K562 (cell line): ENCODE results near the gene ATMIN. TPM values are rescaled to one million over a fixed set of nuclear protein-coding genes. Genes with fewer than 3 reads are reported as not detected.

Experiments used
- ATAC-seq: fragments of 200-7000 bp; cut with Tn5 transposase; 3 replicates; pipeline ENCODE4 v1.9.1; 2020; ENCODE audit warnings: moderate library complexity
- BruUV-seq: library from RNA; stranded (reverse); fragments of 400-500 nt; replicated peaks from 2 replicates; lab custom pipeline; 2021; lab: Mats Ljungman, UMichigan
- CTCF ChIA-PET: fragments of 300-600 bp; formaldehyde crosslinking; extraction: SDS; loops from one replicate; lab custom pipeline; 2021; ENCODE audit warnings: low intra/inter-chr PET ratio; lab: Yijun Ruan, JAX
- POLR2A ChIA-PET: fragments of 300-600, 350-650 bp; sonication (Branson Sonifier 250); formaldehyde crosslinking; extraction: SDS; loops from one replicate; lab custom pipeline; 2021; ENCODE audit warnings: antibody characterized with exemption, inconsistent platforms; lab: Yijun Ruan, JAX
- DNase-seq, 4 experiments: peaks; one replicate each; pipeline versions ENCODE4 v3.0.0 to v3.0.0-alpha.2; 2011 to 2018; ENCODE audit warnings: low spot score in 3 of 4, mixed read lengths in 3 of 4; ENCODE audit errors: extremely low read depth in 1 of 4
- FAIRE-seq: peaks from 2 replicates; lab custom pipeline; 2011; peaks lifted over from hg19 to GRCh38; lab: Jason Lieb, UNC
- H2AFZ ChIP-seq: 2 replicates; pipeline ENCODE4 v1.6.0; 2011; ENCODE audit warnings: low read depth, low read length, control low read depth, inconsistent platforms
- H3K27ac ChIP-seq: fragments of 200-600 bp; 3 replicates; pipeline ENCODE4 v1.8.0; 2011; ENCODE audit warnings: low read depth, mild to moderate bottlenecking, control low read depth, inconsistent platforms, low read length, moderate library complexity, mixed read lengths; ENCODE audit errors: extremely low read depth
- H3K27me3 ChIP-seq, 2 experiments: fragments of 300-600 bp in 1 of 2; 2 replicates in 1 of 2; 3 replicates in 1 of 2; pipeline versions ENCODE4 v1.6.0 to v1.8.0; 2011; ENCODE audit warnings: inconsistent platforms in 2 of 2, low read length in 2 of 2, mild to moderate bottlenecking in 1 of 2, mixed read lengths in 1 of 2, moderate library complexity in 1 of 2; ENCODE audit not compliant: control insufficient read depth in 2 of 2, insufficient read depth in 2 of 2
- H3K36me3 ChIP-seq: fragments of 300-600 bp; 3 replicates; pipeline ENCODE4 v1.8.0; 2011; ENCODE audit warnings: mild to moderate bottlenecking, low read length, inconsistent platforms; ENCODE audit not compliant: control insufficient read depth, insufficient read depth
- H3K4me1 ChIP-seq, 2 experiments: fragments of 200-600 bp in 1 of 2; replicated peaks in 1 of 2; 2 replicates in 1 of 2; 3 replicates in 1 of 2; pipeline versions ENCODE4 v1.5.1 to v1.8.0; 2011; ENCODE audit warnings: inconsistent platforms in 2 of 2, low read length in 2 of 2, mild to moderate bottlenecking in 1 of 2, mixed read lengths in 1 of 2, moderate library complexity in 1 of 2; ENCODE audit not compliant: control insufficient read depth in 2 of 2, insufficient read depth in 2 of 2
- H3K4me2 ChIP-seq: 2 replicates; pipeline ENCODE4 v1.6.1; 2011; ENCODE audit warnings: low read length, control low read depth, inconsistent platforms, mixed read lengths; ENCODE audit not compliant: insufficient read depth
- H3K4me3 ChIP-seq: fragments of 200-600 bp; sonication (generic), shearing (Covaris generic); 2 replicates; pipeline ENCODE4 v1.5.1; 2016; ENCODE audit warnings: control low read depth, inconsistent platforms
- H3K79me2 ChIP-seq: fragments of 200-600 bp; 3 replicates; pipeline ENCODE4 v1.8.0; 2011; ENCODE audit warnings: low read length, inconsistent platforms; ENCODE audit not compliant: control insufficient read depth, insufficient read depth
- H3K9ac ChIP-seq, 2 experiments: 2 replicates each; pipeline versions ENCODE4 v1.6.0 to v1.6.1; 2011; ENCODE audit warnings: low read depth in 2 of 2, low read length in 2 of 2, control low read depth in 1 of 2, inconsistent platforms in 1 of 2, mild to moderate bottlenecking in 1 of 2, mixed read lengths in 1 of 2; ENCODE audit not compliant: insufficient read depth in 1 of 2
- H3K9me1 ChIP-seq: one replicate; pipeline ENCODE4 v1.6.0; 2011; ENCODE audit warnings: inconsistent platforms, mild to moderate bottlenecking, low read length, moderate library complexity; ENCODE audit not compliant: control insufficient read depth, insufficient read depth
- H3K9me3 ChIP-seq: replicated peaks from 2 replicates; pipeline ENCODE4 v1.5.1; 2011; ENCODE audit warnings: low read depth, low read length, inconsistent platforms; ENCODE audit not compliant: control insufficient read depth, insufficient read depth
- H4K20me1 ChIP-seq: replicated peaks from 2 replicates; pipeline ENCODE4 v1.6.1; 2011; ENCODE audit warnings: low read length, inconsistent platforms, mixed read lengths; ENCODE audit not compliant: control insufficient read depth, insufficient read depth
- E2F3 ChIP-seq: fragments of 250-450 bp; sonication (Bioruptor Pico); IDR thresholded peaks from 2 replicates; pipeline ENCODE4 v1.4.0; 2020; ENCODE audit warnings: mild to moderate bottlenecking
- E2F5 ChIP-seq: sonication (generic); formaldehyde crosslinking; IDR thresholded peaks from 2 replicates; pipeline ENCODE4 v1.8.0; 2022; ENCODE audit warnings: mild to moderate bottlenecking, missing genetic modification reagents
- MITF ChIP-seq: IDR thresholded peaks from 2 replicates; pipeline ENCODE4 v1.6.1; 2014; ENCODE audit warnings: antibody characterized with exemption
- WGBS: fragments of 100-300 bp; shearing (Covaris generic); methylation state at CpG from one replicate; pipeline ENCODE4 v1.1.6; 2016; ENCODE audit warnings: low coverage, mixed read lengths; ENCODE audit not compliant: insufficient coverage; ENCODE audit errors: missing lambda C conversion rate; 5-methylcytosine and 5-hydroxymethylcytosine counted together
- in situ Hi-C: fragments of 300-500 bp; cut with MboI; formaldehyde crosslinking; loops from 4 replicates; pipeline ENCODE4 v1.15.0; 2018; ENCODE audit warnings: inconsistent platforms, mixed read lengths
- intact Hi-C: fragments of 100-400 bp; cut with micrococcal nuclease; formaldehyde crosslinking; loops from 2 replicates; pipeline ENCODE4 v1.14.2; 2022
- polyA plus RNA-seq, 8 experiments: library from polyadenylated mRNA; depleted of rRNA in 4 of 8; stranded (reverse) in 5 of 8; unstranded in 3 of 8; fragments of >200 nt; fragmentation: Nextera tagmentation in 2 of 8; fragmentation: Illumina TruSeq in 1 of 8; extraction: Ambion mirVana in 2 of 8; extraction: Trizol in 1 of 8; gene quantifications; 2 replicates each; pipeline versions ENCODE4 v1.2.1 to v1.2.3, GENCODE V29; 2011 to 2014; ENCODE audit warnings: inconsistent platforms in 1 of 8, missing spikeins in 1 of 8
- total RNA-seq, 7 experiments: library from RNA; depleted of rRNA in 6 of 7; stranded (reverse); fragments of >200 nt in 6 of 7; fragmentation: Illumina TruSeq in 2 of 7; extraction: Trizol in 2 of 7; gene quantifications; 2 replicates each; pipeline versions ENCODE4 v1.2.1 to v1.2.3, GENCODE V29; 2011 to 2021; ENCODE audit warnings: low replicate concordance in 1 of 7

Gene ATMIN
- total and polyA plus RNA-seq, 9 of the 15 experiments (the other 6 are each of a cell fraction or from before 2014, with no cell fraction given): 6.7 to 40.9 (median 23.4) TPM

- DNase-seq (no peak), FAIRE-seq (no peak), ATAC-seq (no peak)
- no peaks in the 10 kb centered on the region for H3K9me3 ChIP-seq
- H2AFZ ChIP-seq: no peak overlapping the region
- H3K36me3 ChIP-seq: peaks cover 28% of the 10 kb centered on the region
- ChIA-PET POLR2A (interaction anchor here (0.7 to 2.0 kb wide), 5 partner anchors 11 to 16 kb away, joined by 3 to 7 read pairs (median 3); partner anchors contain the start of genes CENPN and CMC2), CTCF (no interaction called here)
- H4K20me1 ChIP-seq: peaks cover 14% of the 10 kb centered on the region
- H3K9ac ChIP-seq: no peak overlapping the region
- intact Hi-C loops: no loop called here
- H3K79me2 ChIP-seq: peaks cover 82% of the 10 kb centered on the region
- no peaks in the 10 kb centered on the region for H3K27me3 ChIP-seq
- H3K27ac ChIP-seq: no peak overlapping the region
- H3K9me1 ChIP-seq: no peaks in the 10 kb centered on the region
- in situ Hi-C loops: no loop called here
- no peak for TF ChIP-seq E2F3 (CRISPR knock-in tag)
- TF ChIP-seq E2F5: no peak
- TF ChIP-seq MITF: no peak
- no TSS peak for BruUV-seq
- 97% methylated on average over 3 of the region's 3 CpGs for WGBS
- H3K4me2 ChIP-seq: no peak overlapping the region
- H3K4me3 ChIP-seq: no peak overlapping the region
- peaks cover 0 to 13% of the 10 kb centered on the region in 2 experiments; a peak in 2 of 5 replicates for H3K4me1 ChIP-seq
Measured at GRCh38 chr16:80990577-80990976, 45.1 kb upstream of the ATMIN start.
